Neural cell (in vitro differentiated cells): Measurements from ENCODE around the gene HRH4. TPM values are rescaled to one million over a fixed set of nuclear protein-coding genes. Genes with fewer than 3 reads are reported as not detected.

ENCODE experiments used
- H2AFZ ChIP-seq: fragments of 200-600, 300-800 bp; sonication (generic), shearing (Covaris generic); 2 replicates; pipeline ENCODE4 v1.6.0; 2014; ENCODE audit warnings: low read depth, mild to moderate bottlenecking, antibody characterized with exemption, low read length, moderate library complexity
- H3F3A ChIP-seq: fragments of 200-600 bp; shearing (Covaris generic); 2 replicates; pipeline ENCODE4 v1.6.1; 2016; ENCODE audit warnings: mild to moderate bottlenecking, moderate library complexity, mixed read lengths, antibody characterized with exemption, low read length; ENCODE audit not compliant: insufficient read depth, poor library complexity, severe bottlenecking
- H3K27ac ChIP-seq: fragments of 200-600, 300-800 bp; sonication (generic), shearing (Covaris generic); 2 replicates; pipeline ENCODE4 v1.5.1; 2014; ENCODE audit warnings: mild to moderate bottlenecking, low read length, moderate library complexity
- H3K27me3 ChIP-seq: fragments of 300-800, 200-600 bp; sonication (generic), shearing (Covaris generic); 2 replicates; pipeline ENCODE4 v1.6.0; 2014; ENCODE audit warnings: mild to moderate bottlenecking, low read depth, low read length, moderate library complexity; ENCODE audit not compliant: insufficient read depth
- H3K36me3 ChIP-seq: fragments of 300-800, 200-600 bp; sonication (generic), shearing (Covaris generic); 2 replicates; pipeline ENCODE4 v1.5.1; 2014; ENCODE audit warnings: mild to moderate bottlenecking, antibody characterized with exemption, low read length, moderate library complexity; ENCODE audit not compliant: insufficient read depth
- H3K4me2 ChIP-seq: fragments of 300-800, 200-600 bp; sonication (generic), shearing (Covaris generic); 2 replicates; pipeline ENCODE4 v1.6.0; 2014; ENCODE audit warnings: mild to moderate bottlenecking, low read length
- H3K4me3 ChIP-seq: fragments of 300-800, 200-600 bp; sonication (generic), shearing (Covaris generic); 2 replicates; pipeline ENCODE4 v1.5.1; 2014; ENCODE audit warnings: mild to moderate bottlenecking, low read length, moderate library complexity
- H3K79me2 ChIP-seq: fragments of 200-600 bp; shearing (Covaris generic); replicated peaks from 2 replicates; pipeline ENCODE4 v1.6.0; 2014; ENCODE audit warnings: mild to moderate bottlenecking, low read length, moderate library complexity; ENCODE audit not compliant: insufficient read depth
- H3K9ac ChIP-seq: fragments of 300-800, 200-600 bp; sonication (generic), shearing (Covaris generic); 2 replicates; pipeline ENCODE4 v1.6.1; 2016; ENCODE audit warnings: mild to moderate bottlenecking, low read length, mixed read lengths
- H3K9me2 ChIP-seq: fragments of 200-600 bp; shearing (Covaris generic); 2 replicates; pipeline ENCODE4 v1.6.1; 2016; ENCODE audit warnings: mild to moderate bottlenecking, low read length, mixed read lengths; ENCODE audit not compliant: insufficient read depth
- H3K9me3 ChIP-seq: fragments of 200-600, 300-800 bp; sonication (generic), shearing (Covaris generic); 2 replicates; pipeline ENCODE4 v1.6.1; 2016; ENCODE audit warnings: mild to moderate bottlenecking, mixed run types, low read length, moderate library complexity, mixed read lengths
- H4K20me1 ChIP-seq: fragments of 200-600 bp; shearing (Covaris generic); 2 replicates; pipeline ENCODE4 v1.6.1; 2016; ENCODE audit warnings: mild to moderate bottlenecking, mixed run types; ENCODE audit not compliant: insufficient read depth
- CTCF ChIP-seq: fragments of 450-650 bp; IDR thresholded peaks from 2 replicates; pipeline ENCODE4 v1.5.1; 2014; ENCODE audit warnings: antibody characterized with exemption, mild to moderate bottlenecking, moderate library complexity; ENCODE audit not compliant: poor library complexity, severe bottlenecking
- EP300 ChIP-seq: fragments of 450-650 bp; conservative IDR thresholded peaks from 2 replicates; pipeline ENCODE4 v1.6.1; 2014; ENCODE audit warnings: antibody characterized with exemption, mild to moderate bottlenecking, moderate library complexity; ENCODE audit not compliant: poor library complexity, severe bottlenecking
- MXI1 ChIP-seq: fragments of 450-650 bp; conservative IDR thresholded peaks from 2 replicates; pipeline ENCODE4 v1.6.1; 2014; ENCODE audit warnings: antibody characterized with exemption, mild to moderate bottlenecking; ENCODE audit not compliant: poor library complexity, severe bottlenecking
- POLR2AphosphoS5 ChIP-seq: IDR thresholded peaks from 2 replicates; pipeline ENCODE4 v1.6.1; 2012
- RAD21 ChIP-seq: fragments of 450-650 bp; conservative IDR thresholded peaks from 2 replicates; pipeline ENCODE4 v1.6.1; 2014; ENCODE audit warnings: antibody characterized with exemption, mild to moderate bottlenecking, moderate library complexity
- REST ChIP-seq: IDR thresholded peaks from 2 replicates; pipeline ENCODE4 v1.6.1; 2012; ENCODE audit warnings: borderline replicate concordance
- SMC3 ChIP-seq: fragments of 450-650 bp; conservative IDR thresholded peaks from 2 replicates; pipeline ENCODE4 v1.6.1; 2014; ENCODE audit warnings: antibody characterized with exemption, mild to moderate bottlenecking, moderate library complexity; ENCODE audit not compliant: poor library complexity
- TAF1 ChIP-seq: IDR thresholded peaks from 2 replicates; pipeline ENCODE4 v1.6.1; 2012; ENCODE audit warnings: low read depth
- polyA plus RNA-seq: library from polyadenylated mRNA; depleted of rRNA; stranded (reverse); fragments of >200 nt; gene quantifications from 2 replicates; pipeline ENCODE4 v1.2.3, GENCODE V29; 2014

Gene HRH4
- polyA plus RNA-seq, 1 donor from 2014 or later = not detected

GRCh38 chr18:24475926-24476589 lies 15.6 kb downstream of the HRH4 start:
- Histone ChIP-seq H3K4me2 (no peak overlapping the region), H3K27ac (no peak overlapping the region), H3K27me3 (no peaks in the 10 kb centered on the region), H3K9me3 (no peaks in the 10 kb centered on the region), H3K4me3 (no peak overlapping the region), H3K36me3 (no peaks in the 10 kb centered on the region), H3K79me2 (no peaks in the 10 kb centered on the region), H4K20me1 (no peaks in the 10 kb centered on the region), H3F3A (no peaks in the 10 kb centered on the region), H3K9ac (no peak overlapping the region), H3K9me2 (no peaks in the 10 kb centered on the region), H2AFZ (no peak overlapping the region)
- TF ChIP-seq REST (no peak), MXI1 (no peak), CTCF (no peak), TAF1 (no peak), RAD21 (no peak), POLR2AphosphoS5 (no peak), SMC3 (no peak), EP300 (no peak)

GRCh38 chr18:24479371-24479770 lies 18.9 kb downstream of the HRH4 start:
- no peak for TF ChIP-seq POLR2AphosphoS5
- no peak for TF ChIP-seq CTCF
- TF ChIP-seq SMC3 = no peak
- TF ChIP-seq REST = no peak
- no peak for TF ChIP-seq TAF1
- TF ChIP-seq RAD21 = no peak
- Histone ChIP-seq H3K79me2 (no peaks in the 10 kb centered on the region), H2AFZ (no peak overlapping the region), H3K27ac (no peak overlapping the region), H3F3A (no peaks in the 10 kb centered on the region), H3K27me3 (no peaks in the 10 kb centered on the region), H3K4me2 (no peak overlapping the region), H3K9me3 (no peaks in the 10 kb centered on the region), H3K4me3 (no peak overlapping the region), H3K9me2 (no peaks in the 10 kb centered on the region), H3K36me3 (no peaks in the 10 kb centered on the region), H3K9ac (no peak overlapping the region), H4K20me1 (no peaks in the 10 kb centered on the region)
